HepG2 (cell line): ENCODE results near the gene SHTN1. TPM values are rescaled to one million over a fixed set of nuclear protein-coding genes. Genes with fewer than 3 reads are reported as not detected.

Experiments used
- ATAC-seq: fragments of 200-7000 bp; cut with Tn5 transposase; 3 replicates; pipeline ENCODE4 v1.9.1; 2020; ENCODE audit warnings: mild to moderate bottlenecking, moderate library complexity
- BruUV-seq: library from RNA; stranded (reverse); fragments of 400-500 nt; replicated peaks from 2 replicates; lab custom pipeline; 2021; lab: Mats Ljungman, UMichigan
- CTCF ChIA-PET: fragments of 300-600 bp; formaldehyde crosslinking; extraction: SDS; loops from one replicate; lab custom pipeline; 2021; ENCODE audit warnings: low total read pairs, inconsistent platforms, low intra/inter-chr PET ratio; lab: Yijun Ruan, JAX
- POLR2A ChIA-PET: fragments of 350-600 bp; sonication (Branson Sonifier 250); formaldehyde crosslinking; loops from one replicate; lab custom pipeline; 2020; ENCODE audit warnings: antibody characterized with exemption, inconsistent platforms; lab: Yijun Ruan, JAX
- DNase-seq: peaks from one replicate; pipeline ENCODE4 v3.0.0-alpha.2; 2015; ENCODE audit warnings: low spot score
- FAIRE-seq: peaks from 3 replicates; lab custom pipeline; 2011; peaks lifted over from hg19 to GRCh38; lab: Jason Lieb, UNC
- H2AFZ ChIP-seq: one replicate; pipeline ENCODE4 v1.6.1; 2011; ENCODE audit warnings: low read length, inconsistent platforms
- H3K27ac ChIP-seq: fragments of 300-600 bp; 3 replicates; pipeline ENCODE4 v1.8.0; 2011; ENCODE audit warnings: mixed run types, mild to moderate bottlenecking, mixed read lengths, low read length, inconsistent platforms; ENCODE audit not compliant: insufficient read depth; ENCODE audit errors: extremely low read length
- H3K27me3 ChIP-seq, 2 experiments: fragments of 200-600 bp in 1 of 2; 2 replicates in 1 of 2; 3 replicates in 1 of 2; pipeline versions ENCODE4 v1.6.0 to v1.8.0; 2011; ENCODE audit warnings: low read length in 2 of 2, mild to moderate bottlenecking in 2 of 2, moderate library complexity in 2 of 2, inconsistent platforms in 1 of 2; ENCODE audit not compliant: insufficient read depth in 2 of 2, control insufficient read depth in 1 of 2
- H3K36me3 ChIP-seq, 2 experiments: fragments of 200-600 bp in 1 of 2; replicated peaks in 1 of 2; 2 replicates in 1 of 2; 3 replicates in 1 of 2; pipeline versions ENCODE4 v1.5.1 to v1.8.0; 2011; ENCODE audit warnings: low read length in 2 of 2, inconsistent platforms in 1 of 2; ENCODE audit not compliant: insufficient read depth in 2 of 2, control insufficient read depth in 1 of 2
- H3K4me1 ChIP-seq: 2 replicates; pipeline ENCODE4 v1.5.1; 2012; ENCODE audit warnings: low read length, inconsistent platforms; ENCODE audit not compliant: insufficient read depth
- H3K4me2 ChIP-seq: 2 replicates; pipeline ENCODE4 v1.6.0; 2011; ENCODE audit warnings: low read depth, low read length, inconsistent platforms
- H3K4me3 ChIP-seq, 3 experiments: fragments of 200-600 bp in 1 of 3; sonication (generic), shearing (Covaris generic) in 1 of 3; replicated peaks in 1 of 3; 2 replicates each; pipeline ENCODE4 v1.5.1; 2011 to 2016; ENCODE audit warnings: low read length in 3 of 3, inconsistent platforms in 2 of 3, low read depth in 2 of 3, mild to moderate bottlenecking in 2 of 3, control low read depth in 1 of 3, mixed read lengths in 1 of 3; ENCODE audit not compliant: insufficient read depth in 1 of 3
- H3K79me2 ChIP-seq: one replicate; pipeline ENCODE4 v1.6.1; 2011; ENCODE audit warnings: low read length, inconsistent platforms; ENCODE audit not compliant: insufficient read depth
- H3K9ac ChIP-seq: 2 replicates; pipeline ENCODE4 v1.6.0; 2011; ENCODE audit warnings: mild to moderate bottlenecking, low read depth, low read length, inconsistent platforms; ENCODE audit not compliant: insufficient read depth
- H3K9me3 ChIP-seq: 2 replicates; pipeline ENCODE4 v1.5.1; 2012; ENCODE audit warnings: mild to moderate bottlenecking, low read length
- H4K20me1 ChIP-seq: 2 replicates; pipeline ENCODE4 v1.6.0; 2011; ENCODE audit warnings: inconsistent platforms, mild to moderate bottlenecking, low read length, moderate library complexity; ENCODE audit not compliant: insufficient read depth
- ZNF326 ChIP-seq: sonication (generic); formaldehyde crosslinking; IDR thresholded peaks from 2 replicates; pipeline ENCODE4 v1.4.0; 2020; ENCODE audit warnings: missing genetic modification reagents, borderline replicate concordance
- WGBS: methylation state at CpG from one replicate; pipeline ENCODE4 v1.1.6; 2017; ENCODE audit warnings: low lambda C conversion rate; 5-methylcytosine and 5-hydroxymethylcytosine counted together
- in situ Hi-C: cut with HindIII; loops from 2 replicates; pipeline ENCODE4 v1.10.0; 2017; ENCODE audit warnings: low pct_unique_long_range_greater_than_20kb; ENCODE audit not compliant: extremely low pct_ligation_motif_present
- intact Hi-C: fragments of 100-400 bp; cut with micrococcal nuclease; formaldehyde crosslinking; loops from one replicate; pipeline ENCODE4 v1.10.0; 2022; ENCODE audit not compliant: unreplicated experiment
- polyA plus RNA-seq, 8 experiments: library from polyadenylated mRNA; depleted of rRNA in 3 of 8; stranded (reverse) in 7 of 8; unstranded in 1 of 8; fragments of >200 nt; fragmentation: Illumina TruSeq in 4 of 8; extraction: Trizol in 4 of 8; gene quantifications; 2 replicates each; pipeline versions ENCODE4 v1.2.1 to v1.2.3, GENCODE V29; 2011 to 2016; ENCODE audit warnings: low read depth in 4 of 8, missing spikeins in 1 of 8, mixed read lengths in 1 of 8; ENCODE audit not compliant: insufficient read depth in 1 of 8
- small RNA-seq, 3 experiments: library from RNA; depleted of rRNA; stranded (forward); fragments of <200 nt; gene quantifications; one replicate each; pipeline ENCODE3, GENCODE V24; 2012; ENCODE audit warnings: low read depth in 2 of 3, low replicate concordance in 1 of 3; ENCODE audit not compliant: insufficient read length in 3 of 3, insufficient read depth in 2 of 3
- total RNA-seq, 5 experiments: library from RNA; depleted of rRNA; stranded (reverse); fragments of >200 nt; fragmentation: Illumina TruSeq; extraction: Trizol; gene quantifications; 2 replicates each; pipeline ENCODE4 v1.2.3, GENCODE V29; 2016; ENCODE audit warnings: low read depth in 1 of 5

SHTN1 gene
- total and polyA plus RNA-seq, 2 of the 13 experiments (the other 11 are each of a cell fraction or from before 2014, with no cell fraction given) = 11.3 to 15.6 TPM

DNA sequence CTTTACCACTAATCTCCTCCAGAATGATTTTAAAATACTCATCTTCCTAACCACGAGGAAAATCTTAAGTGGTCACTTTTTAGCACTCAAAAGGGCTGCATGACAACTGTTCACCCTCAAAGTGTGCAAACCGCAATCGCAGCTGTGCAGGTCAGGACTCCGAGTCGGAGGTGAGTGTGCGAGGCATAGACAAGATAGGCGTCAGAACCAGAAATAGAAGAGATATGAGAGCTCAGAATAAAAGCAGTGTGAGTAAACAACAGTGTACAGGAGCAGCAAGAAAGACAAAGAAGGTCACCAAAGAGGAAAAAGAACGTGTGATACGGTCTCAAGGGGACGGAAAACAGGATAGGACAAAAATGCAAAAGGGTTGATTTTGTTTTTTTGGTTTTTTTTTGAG, 173.2 kb downstream of the SHTN1 start:
- ChIA-PET CTCF (no interaction called here), POLR2A (no interaction called here)

More for the DNA sequence above, 173.2 kb downstream of the SHTN1 start:
- Histone ChIP-seq H3K36me3 (no peaks in the 10 kb centered on the region), H3K9ac (no peak overlapping the region), H3K9me3 (no peaks in the 10 kb centered on the region), H2AFZ (no peak overlapping the region), H3K4me1 (no peaks in the 10 kb centered on the region), H3K4me2 (no peak overlapping the region), H3K79me2 (no peaks in the 10 kb centered on the region), H3K4me3 (no peak overlapping the region), H4K20me1 (no peaks in the 10 kb centered on the region), H3K27me3 (peaks cover 2 to 6% of the 10 kb centered on the region in 2 experiments; a peak in 3 of 5 replicates)
- in situ Hi-C loops = no loop called here
- BruUV-seq = no TSS peak
- DNase-seq = no peak
- intact Hi-C loops = no loop called here
- ATAC-seq = no peak
- 55% methylated on average over 10 of the region's 10 CpGs for WGBS
- no peak for TF ChIP-seq ZNF326 (CRISPR knock-in tag)
- TF ChIP-seq, all 625 proteins: peak for 0
- no peak overlapping the region for H3K27ac ChIP-seq
- FAIRE-seq = no peak

Small RNA genes within 50 kb of the gene (small RNA-seq; reads per million reads assigned to genes)
- 0 reads per million in 3 experiments for gene AC012308.1

Other genes with a start within 250 kb of the SHTN1 start
- gene ENO4, start 155.7 kb downstream of the SHTN1 start, total RNA-seq (2016; rRNA removed; fragmentation: Illumina TruSeq; extraction: Trizol) = not detected in 2 replicates
- not detected in 2 replicates for gene ENO4, start 155.7 kb downstream of the SHTN1 start, polyA plus RNA-seq (2011; rRNA removed)
- gene VAX1, start 133.1 kb upstream of the SHTN1 start, total RNA-seq (2016; rRNA removed; fragmentation: Illumina TruSeq; extraction: Trizol) = not detected in 2 replicates
- not detected in 2 replicates for gene VAX1, start 133.1 kb upstream of the SHTN1 start, polyA plus RNA-seq (2011; rRNA removed)
- not detected in 2 replicates for gene KCNK18, start 192.3 kb upstream of the SHTN1 start, total RNA-seq (2016; rRNA removed; fragmentation: Illumina TruSeq; extraction: Trizol)
- gene KCNK18, start 192.3 kb upstream of the SHTN1 start, polyA plus RNA-seq (2011; rRNA removed) = not detected in 2 replicates
- gene SLC18A2, start 235.9 kb upstream of the SHTN1 start, total RNA-seq (2016; rRNA removed; fragmentation: Illumina TruSeq; extraction: Trizol) = not detected in 2 replicates
- not detected in 2 replicates for gene SLC18A2, start 235.9 kb upstream of the SHTN1 start, polyA plus RNA-seq (2011; rRNA removed)